Panc1 (cell line): ENCODE measurements around the gene BMP2K.

Experiments used
- CTCF ChIP-seq: fragments of 450-650 bp; IDR thresholded peaks from 2 replicates; pipeline ENCODE4 v1.5.1; 2017; ENCODE audit warnings: mild to moderate bottlenecking
- TCF7L2 ChIP-seq: IDR thresholded peaks from 2 replicates; pipeline ENCODE4 v1.6.1; 2011; ENCODE audit warnings: mild to moderate bottlenecking, low read depth, low read length, inconsistent platforms

- TF ChIP-seq TCF7L2: no peak
- no peak for TF ChIP-seq CTCF
Measured at GRCh38 chr4:78766026-78766425, 10.1 kb upstream of the BMP2K start.
